KBM-7 (cell line): Measurements from ENCODE around the gene PTPN11.
"Not testable (repeated sequence)": the region's sequence is repeated elsewhere in the genome, so short reads cannot be mapped to it uniquely, and the experiment has no call there.

Experiments
- DNase-seq: peaks from one replicate; pipeline ENCODE4 v3.0.0-alpha.2; 2015
- in situ Hi-C: fragments of 300-500 bp; cut with MboI; formaldehyde crosslinking; loops from 2 replicates; pipeline ENCODE4 v1.14.3; 2020; ENCODE audit warnings: low sequenced_read_pairs, low pct_unique_long_range_greater_than_20kb, mixed read lengths

The PTPN11 gene

DNA sequence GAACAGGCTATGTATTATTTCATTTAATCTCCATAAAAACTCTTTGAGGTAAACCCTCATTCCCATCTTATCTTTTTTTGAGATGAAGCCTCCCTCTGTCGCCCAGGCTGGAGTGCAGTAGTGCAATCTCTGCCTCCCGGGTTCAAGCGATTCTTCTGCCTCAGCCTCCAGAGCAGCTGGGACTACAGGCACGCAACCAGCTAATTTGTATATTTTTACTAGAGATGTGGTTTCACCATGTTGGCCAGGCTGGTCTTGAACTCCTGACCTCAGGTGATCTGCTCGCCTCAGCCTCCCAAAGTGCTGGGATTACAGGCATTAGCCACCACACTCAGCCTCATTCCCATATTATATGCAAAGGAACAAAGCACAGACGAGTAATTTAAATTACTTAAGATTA lies 11.1 kb upstream of the PTPN11 start:
- DNase-seq, in situ Hi-C loops: not testable (repeated sequence)

- no peak for DNase-seq
Observed at GRCh38 chr12:112408621-112409020, 10.1 kb upstream of the PTPN11 start.

DNA sequence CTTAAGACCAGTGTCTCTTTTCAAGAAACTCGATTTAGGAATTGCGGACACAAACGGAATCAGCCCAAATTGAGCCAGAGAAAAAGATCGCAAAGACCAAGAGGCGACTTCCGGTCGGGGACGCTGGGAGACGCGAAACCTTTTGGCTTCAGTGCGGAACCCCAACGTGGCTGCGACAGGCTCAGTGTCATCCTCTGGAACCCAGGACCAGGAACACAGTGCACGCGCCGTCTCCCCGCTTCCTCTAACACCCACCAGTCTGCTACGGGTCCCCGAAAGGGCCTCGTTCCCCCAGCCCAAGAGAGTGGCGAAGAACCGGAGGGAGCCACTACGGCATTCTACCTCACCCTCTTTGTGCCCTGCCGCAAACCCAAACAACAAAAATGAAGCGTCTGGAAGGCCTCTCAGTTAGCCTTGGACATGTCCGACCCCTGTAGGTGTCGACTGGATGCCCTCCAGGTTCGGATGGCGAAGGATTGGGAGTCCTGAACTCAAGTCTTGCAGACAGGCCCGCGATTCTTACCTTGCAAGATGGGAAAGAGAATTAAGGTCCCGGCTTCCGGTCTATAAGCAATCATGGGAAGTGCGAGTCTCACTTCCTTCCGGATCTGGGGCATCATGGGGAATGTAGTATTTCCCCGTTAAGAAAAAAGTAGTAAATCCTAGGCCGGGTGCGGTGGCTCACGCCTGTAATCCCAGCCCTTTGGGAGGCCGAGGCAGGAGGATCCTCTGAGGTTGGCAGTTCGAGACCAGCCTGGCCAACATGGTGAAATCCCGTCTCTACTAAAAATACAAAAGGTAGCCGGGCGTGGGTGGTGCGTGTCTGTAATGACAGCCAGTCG lies 9.5 kb upstream of the PTPN11 start, which contains the start of gene RPL6:
RPL6 (minus strand) TSS at position 542 of the 842 bp plus-strand sequence. CDS start 949 bp downstream, outside the sequence.
- in situ Hi-C loops, result no loop called here
- peak; percentile 96 for DNase-seq

More at GRCh38 chr12:112408621-112409020, 10.1 kb upstream of the PTPN11 start:
- in situ Hi-C loops, result no loop called here

DNA sequence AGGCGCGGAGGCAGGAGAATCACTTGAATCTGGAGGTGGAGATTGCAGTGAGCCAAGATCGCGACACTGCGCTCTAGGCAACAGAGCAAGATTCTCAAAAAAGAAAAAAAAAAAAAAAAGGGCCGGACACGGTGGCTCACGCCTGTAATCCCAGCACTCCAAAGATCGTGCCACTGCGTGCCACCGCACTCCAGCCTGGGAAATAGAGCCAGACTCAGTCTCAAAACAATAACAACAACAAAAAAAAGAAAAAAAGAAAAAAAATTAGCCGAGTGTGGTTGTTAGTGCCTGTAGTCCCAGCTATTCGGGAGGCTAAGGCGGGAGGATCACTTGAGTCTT lies 8.9 kb upstream of the PTPN11 start:
- in situ Hi-C loops, result no loop called here
- no peak for DNase-seq

- in situ Hi-C loops, result no loop called here
- peak; percentile 37 for DNase-seq
Observed at GRCh38 chr12:112413855-112414625, 4.7 kb upstream of the PTPN11 start.

- in situ Hi-C loops, DNase-seq: not testable (repeated sequence)
Observed at GRCh38 chr12:112415457-112415856, 3.3 kb upstream of the PTPN11 start.

- DNase-seq, result no peak
- in situ Hi-C loops, result no loop called here
Observed at GRCh38 chr12:112418273-112418607, 507 bp upstream of the PTPN11 start.

DNA sequence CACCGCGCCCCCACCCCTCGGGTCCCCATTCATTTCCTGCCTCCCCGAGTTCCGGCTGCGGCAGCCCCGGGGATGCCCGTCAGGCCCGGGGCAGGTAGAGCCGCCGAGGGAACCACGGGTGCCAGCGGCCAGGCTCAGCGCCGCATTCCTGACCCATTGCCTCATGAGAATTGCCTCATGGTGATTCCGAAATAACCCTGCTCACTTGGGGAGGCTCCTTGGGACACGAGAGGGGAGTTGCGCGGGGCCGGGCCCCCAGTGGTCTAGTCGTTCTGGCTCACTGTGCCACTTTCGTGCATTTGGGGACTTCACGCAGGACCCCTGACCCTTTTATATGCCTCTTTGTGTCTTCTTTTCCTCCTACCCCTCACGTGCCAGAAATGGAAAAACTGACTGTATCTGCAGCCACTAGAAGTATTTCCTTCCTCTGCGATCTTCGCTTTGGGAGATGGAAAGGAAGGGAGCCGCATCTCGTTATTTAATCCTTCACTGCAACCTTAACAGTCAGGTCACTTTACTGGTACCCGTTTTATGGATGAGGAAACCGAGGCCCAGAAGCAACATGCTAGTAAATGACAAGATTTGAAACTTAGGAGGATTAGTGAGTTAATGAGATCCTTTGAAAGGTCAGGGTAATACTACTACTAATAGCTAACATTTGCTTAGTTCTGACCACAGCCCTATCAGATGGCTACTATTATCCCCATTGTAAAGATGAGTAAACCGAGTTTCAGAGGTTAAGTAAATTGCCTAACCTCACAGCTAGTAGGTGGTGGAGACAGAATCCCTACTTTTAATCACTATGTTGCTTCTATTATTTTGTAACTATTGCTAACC lies 768 bp downstream of the PTPN11 start:
- in situ Hi-C loops, result no loop called here
- peak; percentile 55 for DNase-seq

GRCh38 chr12:112420740-112421139 lies 2.0 kb downstream of the PTPN11 start:
- in situ Hi-C loops, result no loop called here
- no peak for DNase-seq

DNA sequence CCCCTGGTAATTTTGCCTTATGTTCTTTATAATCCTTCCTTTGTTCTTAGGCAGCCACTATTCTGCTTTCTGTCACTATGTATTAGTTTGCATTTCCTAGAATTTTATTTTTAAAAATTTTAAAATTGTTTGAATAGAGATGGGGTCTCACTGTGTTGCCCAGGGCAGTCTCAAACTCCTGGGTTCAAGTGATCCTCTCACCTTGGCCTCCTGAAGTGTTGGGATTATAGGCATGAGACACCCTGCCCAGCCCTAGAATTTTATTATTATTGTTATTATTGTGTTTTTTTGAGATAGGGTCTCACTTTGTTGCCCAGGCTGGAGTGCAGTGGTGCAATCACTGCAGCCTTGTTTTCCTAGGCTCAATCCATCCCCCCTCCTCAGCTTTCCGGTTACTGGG lies 2.6 kb downstream of the PTPN11 start:
- in situ Hi-C loops, result no loop called here
- no peak for DNase-seq

DNA sequence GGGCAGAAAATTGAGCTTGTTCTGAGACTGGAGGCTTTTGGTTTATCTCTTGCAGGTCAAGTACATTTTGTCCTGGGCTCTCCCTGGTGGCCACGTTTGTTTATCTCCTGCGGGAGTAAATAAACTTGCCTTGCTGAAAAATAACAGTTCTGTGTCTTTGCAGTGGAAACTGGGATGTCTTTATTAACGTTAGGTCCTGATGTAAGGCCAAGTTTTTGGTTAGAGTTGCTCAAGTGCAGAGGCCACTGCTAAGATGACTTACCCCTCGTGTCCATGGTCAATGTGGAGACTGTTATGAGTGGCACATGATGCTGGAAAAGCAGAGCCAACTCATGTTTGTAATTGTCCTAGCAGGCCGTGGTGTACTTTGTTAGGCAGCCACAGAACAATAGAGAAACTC lies 3.8 kb downstream of the PTPN11 start:
- in situ Hi-C loops, result no loop called here
- no peak for DNase-seq

- in situ Hi-C loops, result no loop called here
- DNase-seq, result no peak
Observed at GRCh38 chr12:112424126-112424525, 5.4 kb downstream of the PTPN11 start.

DNA sequence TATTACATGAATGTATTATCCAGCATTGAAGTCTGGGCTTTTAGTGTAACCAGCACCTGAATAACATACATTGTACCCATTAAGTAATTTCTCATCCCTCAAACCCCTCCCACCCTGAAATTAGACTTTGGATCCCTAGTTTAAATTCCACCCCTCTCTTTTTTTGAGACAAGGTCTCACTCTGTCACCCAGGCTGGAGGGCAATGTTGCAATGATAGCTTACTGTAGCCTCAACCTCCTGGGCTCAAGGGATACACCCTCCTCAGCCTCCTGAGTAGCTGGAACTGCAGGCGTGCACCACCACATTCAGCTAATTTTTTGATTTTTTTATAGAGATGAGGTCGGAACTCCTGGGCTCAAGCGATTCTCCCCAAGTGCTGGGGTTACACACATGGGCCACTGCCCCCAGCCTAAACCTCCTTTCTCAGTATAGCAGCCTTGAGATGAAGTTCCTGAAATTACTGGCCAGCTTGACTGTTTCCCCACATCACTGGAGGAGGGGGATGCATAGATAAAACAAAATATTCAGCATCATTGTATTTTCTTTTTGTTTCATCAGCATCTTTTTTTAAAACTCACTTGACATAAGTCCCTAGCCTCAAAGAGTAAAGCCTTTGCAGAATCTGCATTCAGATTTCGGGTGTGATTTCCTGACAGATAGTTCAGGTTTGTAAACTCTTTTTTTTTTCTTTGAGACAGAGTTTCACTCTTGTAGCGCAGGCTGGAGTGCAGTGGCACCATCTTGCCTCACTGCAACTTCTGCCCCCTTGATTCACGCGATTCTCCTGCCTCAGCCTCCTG lies 7.0 kb downstream of the PTPN11 start:
- DNase-seq, result no peak
- in situ Hi-C loops, result no loop called here

GRCh38 chr12:112427760-112428159 lies 9.0 kb downstream of the PTPN11 start:
- DNase-seq, result no peak
- in situ Hi-C loops, result no loop called here

GRCh38 chr12:112430929-112431328 lies 12.2 kb downstream of the PTPN11 start:
- no peak for DNase-seq
- in situ Hi-C loops, result no loop called here

DNA sequence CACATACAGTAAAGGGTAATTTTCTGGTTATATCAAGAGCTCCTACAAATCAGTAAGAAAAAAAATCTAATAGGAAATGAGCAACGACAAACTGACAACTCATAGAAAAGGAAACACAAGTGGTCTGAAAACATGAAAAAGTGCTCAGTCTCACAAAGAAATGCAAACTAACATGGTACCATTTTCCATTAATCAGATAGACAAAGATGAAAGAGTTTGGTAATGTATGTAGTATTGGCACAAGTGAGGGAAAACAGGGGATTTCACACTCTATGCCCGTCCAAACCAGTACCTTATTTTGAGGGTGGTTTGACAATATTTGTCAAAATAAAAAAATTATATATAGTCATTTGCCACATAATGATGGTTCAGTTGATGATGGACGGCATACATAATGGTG lies 13.2 kb downstream of the PTPN11 start:
- DNase-seq, result no peak
- in situ Hi-C loops, result no loop called here

DNA sequence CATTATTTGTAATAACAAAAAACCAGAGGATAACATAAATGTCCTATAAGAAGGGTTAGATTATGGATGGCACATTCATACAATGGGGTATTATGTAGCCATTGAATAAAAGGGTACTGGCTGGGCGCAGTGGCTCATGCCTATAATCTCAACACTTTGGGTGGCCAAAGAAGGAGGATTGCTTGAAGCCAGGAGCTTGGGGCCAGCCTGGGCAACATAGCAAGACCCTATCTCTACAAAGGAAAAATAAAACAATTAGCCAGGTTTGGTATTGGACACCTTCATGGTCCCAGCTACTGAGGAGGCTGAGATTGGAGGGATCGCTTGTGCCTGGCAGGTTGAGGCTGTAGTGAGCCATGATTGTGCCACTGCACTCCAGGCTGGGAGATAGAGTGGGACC lies 14.8 kb downstream of the PTPN11 start:
- in situ Hi-C loops, result no loop called here
- no peak for DNase-seq

DNA sequence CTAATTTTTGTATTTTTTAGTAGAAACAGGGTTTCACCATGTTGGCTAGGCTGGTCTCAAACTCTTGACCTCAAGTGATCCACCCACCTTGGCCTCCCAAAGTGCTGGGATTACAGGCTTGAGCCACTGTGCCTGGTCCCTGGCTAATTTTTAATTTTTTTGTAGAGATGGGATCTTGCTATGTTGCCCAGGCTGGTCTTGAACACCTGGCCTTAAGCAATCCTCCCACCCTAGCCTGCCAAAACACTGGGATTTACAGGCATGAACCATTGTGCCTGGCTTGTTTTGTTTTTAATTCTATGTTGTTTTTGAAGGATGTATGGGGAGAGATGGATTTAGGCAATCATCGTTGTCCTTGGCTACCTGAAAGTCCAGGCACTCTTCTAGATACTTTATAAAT lies 19.9 kb downstream of the PTPN11 start:
- in situ Hi-C loops, DNase-seq: not testable (repeated sequence)

DNA sequence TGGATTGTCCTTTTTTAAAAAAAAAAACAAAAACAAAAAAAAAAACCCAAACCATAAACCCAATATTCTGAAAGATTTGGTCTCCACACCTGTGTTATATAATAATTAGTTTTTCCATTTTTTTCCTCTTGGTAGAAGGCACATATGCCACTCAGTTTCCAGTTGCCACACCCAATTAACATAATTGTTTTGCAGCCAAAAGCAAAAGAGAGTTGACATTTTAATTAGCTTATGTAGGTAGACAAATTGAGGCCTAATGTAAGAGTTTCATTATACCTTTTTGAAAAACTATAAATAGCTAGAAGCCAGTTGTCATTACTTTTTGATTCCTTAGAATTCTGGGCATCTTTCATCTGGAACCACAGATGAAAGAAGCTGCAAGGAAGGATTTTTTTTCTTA lies 21.0 kb downstream of the PTPN11 start:
- in situ Hi-C loops, result no loop called here
- no peak for DNase-seq
